Inflammatory macrophage (primary cell): ENCODE measurements around the gene UBL3.

ENCODE experiments used
- DNase-seq, 2 donors: peaks; one replicate each; pipeline ENCODE4 v3.0.0-alpha.2; 2020 to 2022

Gene UBL3

DNA sequence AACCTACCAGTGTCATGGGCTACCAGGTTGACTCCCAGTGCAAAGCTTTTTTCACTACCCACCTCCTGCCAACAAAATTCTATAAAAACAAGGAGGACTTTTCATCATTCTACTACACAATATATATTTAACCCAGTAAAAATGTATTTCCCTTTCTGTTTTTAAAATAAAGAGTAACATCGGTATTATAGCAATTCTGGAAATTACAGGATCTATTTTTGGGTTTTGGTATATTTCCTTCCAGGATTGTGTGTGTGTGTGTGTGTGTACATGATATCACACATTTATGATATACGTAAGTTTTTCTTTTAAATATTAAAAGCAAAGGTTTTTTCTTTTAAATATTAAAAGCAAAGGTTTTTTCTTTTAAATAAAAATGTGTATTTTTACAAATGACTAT, 6.0 kb upstream of the UBL3 start:
- DNase-seq, result no peak

DNA sequence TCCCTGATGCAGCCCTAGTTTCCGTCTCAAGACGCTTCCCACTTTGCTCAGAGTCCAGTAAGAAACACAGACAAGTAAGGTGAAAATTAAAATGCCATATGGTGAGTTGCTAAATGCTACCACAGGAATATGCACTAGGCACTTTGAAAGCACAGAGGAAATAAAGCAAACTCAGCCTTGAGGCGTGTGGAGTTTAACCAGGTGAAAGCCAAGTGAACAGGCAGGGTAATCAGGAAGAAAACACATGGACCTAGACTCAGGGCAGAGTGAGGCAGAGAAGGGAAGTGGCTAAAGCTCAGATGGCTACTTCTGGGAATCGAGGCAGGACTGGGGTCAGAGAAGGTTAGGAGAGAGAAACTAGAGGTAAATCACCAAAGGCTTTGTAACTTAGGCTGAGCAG, 5.4 kb upstream of the UBL3 start:
- DNase-seq, result no peak

DNA sequence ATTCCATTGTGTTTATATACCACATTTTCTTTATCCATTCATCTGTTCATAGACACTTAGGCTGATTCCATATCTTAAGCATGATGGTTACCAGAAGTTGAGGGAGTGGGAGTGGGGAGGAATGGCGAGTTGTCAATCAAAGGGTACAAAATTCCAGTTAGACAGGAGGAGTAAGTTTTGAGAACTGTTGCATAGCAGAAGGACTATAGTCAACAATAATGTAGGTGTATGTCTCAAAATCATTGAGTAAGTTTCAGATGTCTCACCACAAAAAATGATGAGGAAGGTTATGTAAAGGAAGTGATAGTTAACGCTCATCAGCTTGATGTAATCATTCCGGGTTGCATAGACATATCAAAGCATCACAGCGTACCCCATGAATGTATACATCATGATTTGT, 4.6 kb upstream of the UBL3 start:
- peak; percentile 24 to 44 for DNase-seq

DNA sequence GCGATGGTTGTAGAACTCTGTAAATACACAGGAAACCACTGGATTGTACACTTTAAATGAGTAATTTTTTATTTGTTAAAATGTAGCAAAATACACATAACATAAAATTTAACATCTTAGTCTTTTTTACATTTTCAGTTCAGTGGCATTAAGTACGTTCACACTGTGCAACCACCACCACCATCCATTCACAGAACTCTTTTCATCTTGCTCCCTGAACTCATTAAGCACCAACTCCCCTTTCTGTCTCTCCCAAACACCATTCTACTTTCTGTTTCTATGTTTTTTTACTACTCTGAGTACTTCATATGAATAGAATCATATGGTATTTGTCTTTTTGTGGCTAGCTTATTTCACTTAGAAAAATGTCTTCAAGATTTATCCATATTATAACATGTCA, 2.7 kb upstream of the UBL3 start:
- no peak for DNase-seq

DNA sequence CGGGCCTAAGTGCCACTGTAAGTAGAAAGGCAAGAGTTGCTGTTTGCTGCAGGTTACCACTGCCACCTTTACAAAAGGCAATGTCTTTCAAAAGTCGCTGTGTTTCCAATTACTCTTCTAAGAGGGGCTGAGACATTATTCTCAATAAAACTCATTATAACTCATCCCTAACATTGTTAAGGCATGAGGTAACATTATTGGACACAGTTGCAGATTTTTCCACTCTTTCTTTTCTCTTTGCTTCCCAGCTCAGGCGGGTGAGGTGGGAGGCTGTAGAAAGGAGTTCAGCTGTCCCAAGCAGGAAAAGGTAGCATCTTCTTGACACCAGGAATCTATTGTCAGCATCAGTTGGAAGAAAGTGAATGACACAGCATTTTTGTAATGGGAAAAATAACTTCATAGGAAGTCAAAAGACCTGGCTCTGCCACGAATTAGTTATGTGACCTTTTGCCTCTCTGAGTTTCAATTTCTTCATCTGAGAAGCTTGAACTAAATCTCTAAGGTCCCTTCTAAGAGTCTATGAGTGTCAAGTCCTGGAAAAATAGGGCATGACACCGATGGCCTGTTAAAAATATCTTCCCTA, 2.1 kb upstream of the UBL3 start:
- no peak for DNase-seq

GRCh38 chr13:29849731-29850212, 645 bp downstream of the UBL3 start:
- DNase-seq, result peak; percentile 39 to 63

- peak; percentile 81 to 85 for DNase-seq
Observed at GRCh38 chr13:29849071-29849631, 1.3 kb downstream of the UBL3 start.

DNA sequence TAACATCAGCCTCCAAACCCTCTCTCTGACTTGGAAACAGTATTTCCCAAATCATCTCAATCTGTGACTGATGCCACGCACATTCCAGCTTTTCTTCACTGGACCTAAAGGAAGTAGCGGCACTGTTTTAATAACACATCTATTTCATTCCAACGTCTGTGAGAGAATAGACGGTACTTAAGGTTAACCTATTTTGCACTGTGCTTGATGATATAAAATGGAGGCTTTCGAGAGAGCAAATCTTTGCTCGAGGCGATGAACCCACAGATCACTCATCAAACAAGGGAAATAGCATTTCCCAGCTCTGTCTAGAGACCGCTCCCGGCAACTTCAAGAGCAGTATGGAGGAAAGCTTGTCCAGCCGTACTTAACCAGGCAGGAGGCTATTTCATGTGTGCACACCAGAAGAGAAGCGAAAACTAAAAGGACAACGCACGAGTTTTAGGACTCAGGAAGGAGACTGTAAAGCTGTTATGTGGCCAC, 2.9 kb downstream of the UBL3 start:
- peak; percentile 21 to 33 for DNase-seq

DNA sequence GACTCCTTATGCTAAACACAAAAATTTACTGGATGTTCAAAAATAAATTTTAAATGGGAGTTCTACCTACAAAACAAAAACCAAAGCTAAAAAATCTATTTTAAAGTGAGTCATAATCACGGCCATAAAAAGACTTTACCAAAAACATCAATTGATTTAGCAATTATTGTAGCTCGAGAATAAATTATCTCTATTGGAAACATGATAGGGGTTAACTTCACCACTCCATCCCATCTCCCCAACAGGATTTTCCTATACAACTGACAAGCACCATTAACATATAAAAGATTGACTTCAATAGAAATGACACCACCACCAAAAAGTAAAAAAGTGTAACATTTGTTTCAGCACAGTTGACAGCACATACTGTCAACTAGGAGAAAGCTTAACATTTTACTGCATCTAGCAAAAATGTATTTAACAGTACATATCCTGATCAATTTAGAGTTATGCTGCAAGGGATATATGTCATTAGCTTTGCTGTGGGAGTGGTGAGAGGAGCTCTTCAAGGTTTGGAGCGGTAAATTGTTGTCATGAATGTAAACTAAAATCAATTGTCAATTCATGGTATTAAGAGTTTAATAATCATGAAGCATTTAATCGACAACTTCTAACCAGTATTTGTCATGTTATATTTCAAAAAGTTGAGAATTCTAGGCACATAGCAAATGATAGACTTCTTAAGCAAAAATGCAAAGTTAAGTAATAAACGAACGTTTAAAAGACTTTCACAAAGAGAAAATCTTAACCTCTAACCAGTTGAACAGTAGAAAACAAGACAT, 3.8 kb downstream of the UBL3 start:
- no peak for DNase-seq

DNA sequence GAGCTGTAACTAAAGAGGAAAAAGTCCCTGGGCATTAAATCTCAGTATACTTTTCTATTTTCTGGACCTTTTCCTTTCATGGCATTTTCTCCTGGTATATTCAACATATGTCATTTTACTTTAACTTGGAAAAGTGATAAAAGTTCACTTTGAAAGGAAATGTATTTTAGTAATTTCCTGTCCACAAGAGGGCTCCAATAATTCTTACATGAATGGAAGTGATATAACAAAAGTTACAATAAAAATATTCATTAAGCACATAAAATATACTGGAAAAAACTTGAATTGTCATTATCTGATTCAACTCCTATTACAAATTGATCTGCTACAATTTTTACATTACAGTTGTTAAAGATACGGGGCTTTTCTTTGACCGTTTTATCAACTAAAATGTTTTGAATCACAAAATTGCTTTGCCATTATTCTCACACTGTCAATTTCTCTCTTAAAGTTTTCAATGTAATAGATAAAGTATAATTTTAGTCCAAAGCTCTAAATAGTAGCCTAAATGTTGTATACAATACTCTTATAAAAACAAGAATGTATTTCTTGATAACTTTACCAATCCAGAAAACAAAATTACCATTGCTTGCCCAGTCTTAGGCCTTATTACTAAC, 4.9 kb downstream of the UBL3 start:
- peak in 1 of 2 donors; percentile 17 for DNase-seq

- DNase-seq, result no peak
Observed at GRCh38 chr13:29844441-29844840, 6.0 kb downstream of the UBL3 start.

GRCh38 chr13:29840585-29840984, 9.8 kb downstream of the UBL3 start:
- no peak for DNase-seq

DNA sequence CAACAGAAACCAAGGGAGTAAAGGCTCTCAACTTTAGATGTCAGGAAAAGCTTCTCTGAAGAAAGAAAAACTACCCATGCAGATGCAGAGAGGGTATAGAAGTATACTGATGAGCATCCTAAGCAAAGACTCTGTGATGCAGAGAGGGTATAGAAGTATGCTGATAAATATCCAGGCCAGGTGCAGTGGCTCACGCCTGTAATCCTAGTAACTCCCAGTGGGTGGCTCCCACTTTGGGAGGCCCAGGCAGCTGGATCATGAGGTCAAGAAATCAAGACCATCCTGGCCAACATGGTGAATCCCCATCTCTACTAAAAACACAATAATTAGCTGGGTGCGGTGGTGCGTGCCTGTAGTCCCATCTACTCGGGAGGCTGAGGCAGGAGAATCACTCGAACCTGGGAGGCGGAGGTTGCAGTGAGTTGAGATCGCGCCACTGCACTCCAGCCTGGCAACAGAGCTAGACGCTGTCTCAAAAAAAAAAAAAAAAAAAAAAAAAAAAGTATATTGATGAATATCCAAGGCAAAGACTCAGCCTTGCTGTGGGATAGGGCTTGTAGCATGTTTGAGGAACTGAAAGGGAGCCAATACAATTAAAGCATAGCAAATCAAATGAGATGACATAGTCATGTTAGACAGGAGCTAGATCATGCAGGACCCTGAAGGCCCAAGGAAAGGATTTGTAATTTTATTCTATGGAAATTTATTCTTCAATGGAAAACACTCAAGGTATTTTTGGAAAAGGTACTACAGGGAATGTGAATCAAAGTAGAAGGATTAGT, 14.9 kb downstream of the UBL3 start:
- DNase-seq, result no peak

GRCh38 chr13:29832761-29833298, 17.6 kb downstream of the UBL3 start:
- no peak for DNase-seq

GRCh38 chr13:29830000-29830399, 20.4 kb downstream of the UBL3 start:
- DNase-seq, result no peak

- DNase-seq, result no peak
Observed at GRCh38 chr13:29819143-29819542, 31.3 kb downstream of the UBL3 start.

DNA sequence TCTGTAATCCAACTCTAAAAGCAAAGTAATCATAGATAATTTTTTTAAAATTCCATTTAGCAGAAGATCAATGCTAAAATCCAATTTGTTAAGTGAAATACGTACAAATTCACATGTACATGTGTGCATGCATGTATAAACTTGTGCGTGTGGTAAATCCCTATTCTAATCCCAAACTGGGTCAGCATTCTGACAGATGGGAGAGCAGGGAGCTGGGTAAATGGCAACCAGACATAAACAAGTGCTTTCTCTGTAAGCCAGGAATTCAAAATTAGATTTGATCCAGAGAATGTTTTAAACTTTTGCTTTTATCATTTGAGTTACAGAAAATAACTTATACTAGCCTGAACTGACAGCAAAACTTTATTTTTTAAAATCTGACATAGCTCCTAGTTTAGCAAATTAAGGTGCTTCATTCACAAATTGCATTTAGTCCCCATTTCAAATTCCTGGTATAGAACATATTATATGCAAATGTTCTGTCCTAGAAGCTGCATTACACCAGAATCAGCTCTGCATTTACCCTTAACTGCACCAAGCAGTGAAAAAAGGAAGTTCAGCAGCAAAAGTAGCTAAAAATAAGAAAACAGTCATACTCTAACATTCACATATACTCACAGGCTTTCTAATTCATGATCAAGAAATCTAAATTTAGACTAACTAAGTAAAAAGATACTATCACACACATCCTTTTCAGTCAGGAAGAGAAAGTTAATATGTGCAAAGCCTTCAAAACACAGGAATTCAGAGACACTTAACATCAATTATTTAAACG, 32.6 kb downstream of the UBL3 start:
- peak; percentile 71 to 81 for DNase-seq

GRCh38 chr13:29816715-29817114, 33.7 kb downstream of the UBL3 start:
- no peak for DNase-seq

- DNase-seq, result no peak
Observed at GRCh38 chr13:29815336-29815735, 35.1 kb downstream of the UBL3 start.

DNA sequence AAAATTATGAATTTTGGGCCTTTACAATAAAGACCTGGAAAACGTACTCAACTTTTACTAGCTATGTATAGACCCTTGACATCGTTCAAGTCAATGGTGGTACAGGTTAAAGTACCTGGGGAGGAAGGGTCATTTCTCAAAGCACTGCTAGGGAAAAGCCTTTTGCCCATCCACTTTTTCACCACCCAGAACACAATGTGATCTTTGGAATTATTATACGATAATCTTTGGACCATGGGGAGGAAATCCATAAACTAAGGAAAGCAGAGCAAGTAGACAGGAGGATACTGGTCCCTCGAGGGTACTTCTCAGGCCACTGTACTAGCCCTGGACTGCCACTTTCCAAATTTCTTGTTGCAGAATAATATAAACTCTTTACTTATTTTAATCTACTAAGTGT, 39.5 kb downstream of the UBL3 start:
- no peak for DNase-seq

DNA sequence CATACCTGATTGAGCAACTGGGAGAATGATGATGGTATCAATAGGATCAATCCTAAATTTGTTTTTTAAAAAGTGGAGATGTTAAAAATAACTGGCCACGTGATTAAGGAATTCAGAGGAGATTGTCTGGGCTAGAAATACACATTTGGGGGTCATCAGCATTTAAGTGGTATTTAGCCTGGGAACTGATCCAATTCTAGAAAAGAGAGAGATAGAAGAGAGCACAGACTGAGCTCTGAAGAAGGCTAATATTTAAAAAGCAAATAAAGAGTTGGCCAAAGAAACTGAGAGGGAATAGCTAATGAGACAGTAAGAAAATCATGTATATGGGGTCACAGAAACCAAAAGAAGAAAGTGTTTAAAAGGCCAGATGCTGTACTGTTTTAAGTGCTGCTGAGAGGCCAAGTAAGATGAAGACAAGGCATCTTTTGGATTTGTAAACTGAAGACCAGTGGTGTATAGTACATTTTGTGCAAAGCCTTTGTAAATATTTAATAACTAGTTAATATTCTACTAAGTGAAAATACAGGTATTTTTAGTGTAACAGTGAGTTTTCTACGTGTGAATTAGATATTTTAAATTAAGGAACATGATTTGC, 40.2 kb downstream of the UBL3 start:
- DNase-seq, result no peak
